Esophagus (tissue), 2 donors: Measurements from ENCODE around the gene UNC119B. TPM values are rescaled to one million over a fixed set of nuclear protein-coding genes. Genes with fewer than 3 reads are reported as not detected.

Source experiments
- H3K27ac ChIP-seq, 2 donors: one replicate each; pipeline ENCODE4 v1.5.1; 2013; ENCODE audit warnings: low read depth in 2 of 2, mild to moderate bottlenecking in 2 of 2, inconsistent platforms in 1 of 2, low read length in 1 of 2, moderate library complexity in 1 of 2
- H3K27me3 ChIP-seq, 2 donors: one replicate each; pipeline ENCODE4 v1.6.1; 2013; ENCODE audit warnings: low read length in 2 of 2, control low read depth in 1 of 2, mild to moderate bottlenecking in 1 of 2; ENCODE audit not compliant: insufficient read depth in 2 of 2, control insufficient read depth in 1 of 2
- H3K36me3 ChIP-seq, 2 donors: one replicate each; pipeline ENCODE4 v1.6.1; 2013; ENCODE audit warnings: low read length in 1 of 2; ENCODE audit not compliant: control insufficient read depth in 2 of 2, insufficient read depth in 2 of 2
- H3K4me1 ChIP-seq, 2 donors: one replicate each; pipeline ENCODE4 v1.6.1; 2013; ENCODE audit warnings: low read length in 1 of 2; ENCODE audit not compliant: control insufficient read depth in 2 of 2, insufficient read depth in 2 of 2
- H3K4me3 ChIP-seq, 2 donors: one replicate each; pipeline ENCODE4 v1.5.1; 2013; ENCODE audit warnings: low read length in 2 of 2, mild to moderate bottlenecking in 2 of 2, low read depth in 1 of 2, moderate library complexity in 1 of 2
- H3K9me3 ChIP-seq, 2 donors: one replicate each; pipeline ENCODE4 v1.6.1; 2013; ENCODE audit warnings: mild to moderate bottlenecking in 2 of 2, low read depth in 1 of 2, low read length in 1 of 2, moderate library complexity in 1 of 2; ENCODE audit not compliant: control insufficient read depth in 2 of 2, insufficient read depth in 1 of 2
- WGBS, 2 donors: extraction: QIAGEN DNeasy Blood & Tissue Kit; methylation state at CpG; one replicate each; pipeline ENCODE4 v1.1.7; 2013; 5-methylcytosine and 5-hydroxymethylcytosine counted together
- polyA plus RNA-seq, 2 donors: library from polyadenylated mRNA; stranded (reverse); fragments of 200-250 nt; gene quantifications; one replicate each; pipeline ENCODE4 v1.2.3, GENCODE V29; 2013
- donor health status: healthy with polysubstance abuse.
- donor health status: Bipolar disorder and iron deficiency.

Gene UNC119B
- polyA plus RNA-seq, 2 donors = 4.9 to 9.1 TPM

- H3K27ac ChIP-seq = no peak overlapping the region
- H3K4me1 ChIP-seq = no peaks in the 10 kb centered on the region
- H3K4me3 ChIP-seq = no peak overlapping the region
- no peaks in the 10 kb centered on the region for H3K36me3 ChIP-seq
- no peaks in the 10 kb centered on the region for H3K9me3 ChIP-seq
- 85 to 88% methylated on average over 5 of the region's 5 CpGs for WGBS, 2 donors
- no peaks in the 10 kb centered on the region for H3K27me3 ChIP-seq
Measured at GRCh38 chr12:120670667-120671066, 39.6 kb upstream of the UNC119B start.

DNA sequence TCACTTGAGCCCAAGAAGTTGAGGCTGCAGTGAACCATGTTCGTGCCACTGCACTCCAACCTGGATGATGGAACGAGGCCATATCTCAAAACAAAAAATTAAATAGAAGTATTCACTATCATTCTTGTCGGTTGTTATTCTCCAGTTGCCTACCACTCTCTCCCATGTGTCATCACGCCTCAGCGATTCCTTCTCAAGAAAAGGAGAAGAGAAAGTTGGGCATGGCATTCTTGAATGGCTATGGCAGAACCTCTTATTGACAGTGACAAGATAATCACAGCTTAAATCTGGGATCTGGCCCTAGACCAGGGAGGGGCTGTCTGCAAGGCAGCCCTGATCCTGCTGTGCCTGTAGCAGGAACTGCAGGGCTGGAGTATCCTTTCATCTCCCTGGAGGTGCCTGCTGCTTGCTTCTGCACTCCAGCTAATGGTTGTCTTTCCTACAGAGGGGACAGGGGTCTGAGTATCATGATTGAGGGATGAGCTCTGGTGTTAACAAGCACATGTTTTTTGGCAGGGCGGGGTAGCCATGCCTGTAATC, 36.1 kb upstream of the UNC119B start:
- 86 to 88% methylated on average over 6 of the region's 6 CpGs for WGBS, 2 donors
- H3K4me1 ChIP-seq = no peaks in the 10 kb centered on the region

GRCh38 chr12:120677765-120678473, 32.3 kb upstream of the UNC119B start:
- 52 to 65% methylated on average over 7 of the region's 7 CpGs for WGBS, 2 donors
- Histone ChIP-seq H3K4me3 (no peak overlapping the region), H3K9me3 (no peaks in the 10 kb centered on the region), H3K4me1 (no peaks in the 10 kb centered on the region), H3K36me3 (no peaks in the 10 kb centered on the region), H3K27me3 (no peaks in the 10 kb centered on the region), H3K27ac (peak overlapping the region in 1 of 2 donors; percentile 28)

More for the DNA sequence above, 36.1 kb upstream of the UNC119B start:
- no peaks in the 10 kb centered on the region for H3K36me3 ChIP-seq
- no peaks in the 10 kb centered on the region for H3K27me3 ChIP-seq
- H3K4me3 ChIP-seq = no peak overlapping the region
- no peak overlapping the region for H3K27ac ChIP-seq
- no peaks in the 10 kb centered on the region for H3K9me3 ChIP-seq

- Histone ChIP-seq H3K9me3 (no peaks in the 10 kb centered on the region), H3K36me3 (no peaks in the 10 kb centered on the region), H3K27me3 (no peaks in the 10 kb centered on the region), H3K27ac (peak overlapping the region in 1 of 2 donors; percentile 5), H3K4me3 (no peak overlapping the region), H3K4me1 (no peaks in the 10 kb centered on the region)
- WGBS, 2 donors = 68 to 71% methylated on average over 8 of the region's 8 CpGs
Measured at GRCh38 chr12:120678572-120678971, 31.7 kb upstream of the UNC119B start.

- 60 to 63% methylated on average over 5 of the region's 5 CpGs for WGBS, 2 donors
- H3K4me1 ChIP-seq = no peaks in the 10 kb centered on the region
- no peaks in the 10 kb centered on the region for H3K27me3 ChIP-seq
- no peak overlapping the region for H3K4me3 ChIP-seq
- H3K27ac ChIP-seq = no peak overlapping the region
- no peaks in the 10 kb centered on the region for H3K36me3 ChIP-seq
- no peaks in the 10 kb centered on the region for H3K9me3 ChIP-seq
Measured at GRCh38 chr12:120680165-120680738, 30.0 kb upstream of the UNC119B start.

- Histone ChIP-seq H3K27ac (no peak overlapping the region), H3K36me3 (no peaks in the 10 kb centered on the region), H3K9me3 (no peaks in the 10 kb centered on the region), H3K27me3 (no peaks in the 10 kb centered on the region), H3K4me1 (peaks cover 0 to 6% of the 10 kb centered on the region in 2 donors), H3K4me3 (no peak overlapping the region)
- 57 to 67% methylated on average over 8 of the region's 8 CpGs for whole genome bisulfite sequencing, 2 donors
Measured at GRCh38 chr12:120684523-120684932, 25.7 kb upstream of the UNC119B start.

- Histone ChIP-seq H3K4me1 (peaks cover 0 to 6% of the 10 kb centered on the region in 2 donors), H3K4me3 (no peak overlapping the region), H3K27ac (no peak overlapping the region), H3K27me3 (no peaks in the 10 kb centered on the region), H3K9me3 (no peaks in the 10 kb centered on the region), H3K36me3 (no peaks in the 10 kb centered on the region)
- WGBS, 2 donors = 67% methylated on average over 3 of the region's 3 CpGs
Measured at GRCh38 chr12:120685522-120685921, 24.7 kb upstream of the UNC119B start.

DNA sequence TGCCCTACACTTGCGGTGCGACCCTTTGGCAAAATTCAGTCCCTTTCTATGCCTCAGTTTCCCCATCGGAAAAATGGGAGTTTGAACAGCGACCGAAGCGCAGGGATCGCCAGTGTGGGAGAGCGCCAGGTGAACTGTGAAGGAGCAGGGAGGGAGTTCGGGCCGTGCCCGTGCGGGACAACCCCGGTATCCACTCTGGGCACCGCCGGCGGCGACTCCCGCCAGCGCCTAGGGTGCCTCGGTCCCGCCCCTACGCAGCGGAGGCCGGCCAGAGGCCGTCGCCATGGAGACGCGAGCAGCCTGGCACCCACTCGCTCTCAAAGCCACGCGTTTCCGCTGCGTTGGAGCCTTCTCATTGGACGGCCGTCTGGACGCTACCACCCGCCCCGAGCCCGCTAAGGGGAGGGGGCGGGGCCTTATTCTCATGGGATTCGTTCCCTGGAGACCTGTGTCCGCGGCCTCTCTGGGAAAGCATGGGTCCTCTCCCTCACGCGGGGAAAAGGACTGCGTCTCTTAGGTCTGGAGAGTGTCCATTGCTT, 24.0 kb upstream of the UNC119B start:
- Histone ChIP-seq H3K4me1 (peaks cover 0 to 6% of the 10 kb centered on the region in 2 donors), H3K36me3 (peaks cover 0 to 2% of the 10 kb centered on the region in 2 donors), H3K4me3 (peak overlapping the region; percentile 62 to 85), H3K27ac (peak overlapping the region; percentile 90 to 97), H3K9me3 (no peaks in the 10 kb centered on the region), H3K27me3 (no peaks in the 10 kb centered on the region)
- WGBS, 2 donors = 0 to 1% methylated on average over 43 to 46 of the region's 46 CpGs

GRCh38 chr12:120686690-120687577, 23.3 kb upstream of the UNC119B start, which contains the start of gene MLEC:
Gene MLEC, plus strand, starts transcription at chr12:120687149. Its CDS starts 148 bp downstream, at chr12:120687297.
- H3K36me3 ChIP-seq = peaks cover 0 to 2% of the 10 kb centered on the region in 2 donors
- peak within 1 kb of the TSS; percentile 90 to 97 for H3K27ac ChIP-seq
- peak within 1 kb of the TSS; percentile 85 to 95 for H3K4me3 ChIP-seq
- no peaks in the 10 kb centered on the region for H3K27me3 ChIP-seq
- 0 to 1% methylated on average over 79 to 84 of the region's 84 CpGs for WGBS, 2 donors
- no peaks in the 10 kb centered on the region for H3K9me3 ChIP-seq
- peaks cover 0 to 6% of the 10 kb centered on the region in 2 donors for H3K4me1 ChIP-seq
